Upper lobe of left lung (tissue), 4 donors: ENCODE measurements around the gene CTU2.

Source experiments
- POLR2AphosphoS5 ChIP-seq, 2 donors: sonication (generic); formaldehyde crosslinking; IDR thresholded peaks; one replicate each; pipeline ENCODE4 v1.5.1; 2017; ENCODE audit warnings: antibody characterized with exemption in 2 of 2
- TF ChIP-seq, protein P1 (sequence below), 6 experiments: fragments of 450-650 bp in 4 of 6; fragments of 200-600 bp in 2 of 6; sonication (generic) in 2 of 6; IDR thresholded peaks; one replicate each; pipeline ENCODE4 v1.5.1; 2016 to 2019; ENCODE audit warnings: antibody characterized with exemption in 6 of 6

DNA sequence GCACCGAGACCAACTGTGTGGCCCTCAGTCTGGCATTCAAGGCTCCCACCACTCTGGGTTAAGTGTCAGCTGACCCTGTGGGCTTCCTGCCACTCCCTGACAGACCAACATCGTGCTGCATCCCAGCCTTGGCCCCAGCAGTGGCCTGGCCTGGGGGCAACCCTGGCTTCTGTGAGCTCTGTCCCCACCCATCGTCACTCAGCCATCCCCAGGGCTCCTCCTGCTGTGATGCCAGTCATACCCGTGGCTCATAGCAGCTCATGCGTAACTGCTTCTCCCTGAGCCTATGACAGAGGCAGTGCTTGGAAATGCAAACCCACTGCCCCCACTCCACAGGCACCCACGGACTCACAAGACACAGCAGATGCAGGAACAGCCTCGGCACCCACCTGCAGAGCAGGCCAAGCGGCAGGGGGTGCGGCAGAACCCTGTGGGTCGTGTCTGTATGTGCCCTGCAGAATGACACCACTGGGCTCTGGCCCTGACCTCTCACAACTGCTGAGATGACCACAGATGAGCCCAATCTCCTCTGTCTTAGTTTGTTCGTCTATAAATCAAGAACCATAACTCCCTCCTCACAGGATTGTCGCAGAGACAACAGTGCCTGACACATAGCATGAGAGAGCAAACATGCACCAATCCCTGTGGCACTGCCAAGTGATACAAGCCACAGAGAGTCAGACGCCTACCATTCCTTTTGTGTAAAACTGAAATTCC is 52.1 kb downstream of the CTU2 start:
- TF ChIP-seq, protein P1, sequence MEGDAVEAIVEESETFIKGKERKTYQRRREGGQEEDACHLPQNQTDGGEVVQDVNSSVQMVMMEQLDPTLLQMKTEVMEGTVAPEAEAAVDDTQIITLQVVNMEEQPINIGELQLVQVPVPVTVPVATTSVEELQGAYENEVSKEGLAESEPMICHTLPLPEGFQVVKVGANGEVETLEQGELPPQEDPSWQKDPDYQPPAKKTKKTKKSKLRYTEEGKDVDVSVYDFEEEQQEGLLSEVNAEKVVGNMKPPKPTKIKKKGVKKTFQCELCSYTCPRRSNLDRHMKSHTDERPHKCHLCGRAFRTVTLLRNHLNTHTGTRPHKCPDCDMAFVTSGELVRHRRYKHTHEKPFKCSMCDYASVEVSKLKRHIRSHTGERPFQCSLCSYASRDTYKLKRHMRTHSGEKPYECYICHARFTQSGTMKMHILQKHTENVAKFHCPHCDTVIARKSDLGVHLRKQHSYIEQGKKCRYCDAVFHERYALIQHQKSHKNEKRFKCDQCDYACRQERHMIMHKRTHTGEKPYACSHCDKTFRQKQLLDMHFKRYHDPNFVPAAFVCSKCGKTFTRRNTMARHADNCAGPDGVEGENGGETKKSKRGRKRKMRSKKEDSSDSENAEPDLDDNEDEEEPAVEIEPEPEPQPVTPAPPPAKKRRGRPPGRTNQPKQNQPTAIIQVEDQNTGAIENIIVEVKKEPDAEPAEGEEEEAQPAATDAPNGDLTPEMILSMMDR (IDR thresholded peaks at IDR 0.05): no peak
- no peak for TF ChIP-seq POLR2AphosphoS5 (IDR thresholded peaks at IDR 0.05)
